NCI-H1436 (cell line): ENCODE data around the gene C9orf43.
"Not testable (repeated sequence)": the region's sequence is repeated elsewhere in the genome, so short reads cannot be mapped to it uniquely, and the experiment has no call there.

Experiments used
- DNase-seq: peaks from one replicate; lab custom pipeline; 2025; lab: John Stamatoyannopoulos, UW

Gene C9orf43

DNA sequence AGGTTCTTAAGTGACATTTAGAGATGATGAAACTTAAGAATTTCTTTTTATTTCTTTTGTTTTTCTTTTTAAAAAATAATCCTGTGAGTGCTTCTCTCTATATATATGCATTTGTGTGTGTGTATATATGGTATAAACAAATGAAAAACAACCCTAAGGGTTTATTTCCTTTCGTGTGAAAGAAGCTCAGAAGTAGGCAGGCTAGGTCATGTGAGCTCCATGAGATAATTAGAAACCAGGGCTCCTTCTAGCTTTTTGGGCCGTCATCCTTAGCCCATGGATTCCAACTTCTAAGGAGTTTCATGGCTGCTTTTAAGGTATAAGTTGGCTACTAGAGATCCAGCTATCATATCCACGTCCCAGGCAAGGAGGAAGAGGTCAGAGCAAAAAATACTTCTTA is 11.2 kb downstream of the C9orf43 start:
- DNase-seq = no peak

DNA sequence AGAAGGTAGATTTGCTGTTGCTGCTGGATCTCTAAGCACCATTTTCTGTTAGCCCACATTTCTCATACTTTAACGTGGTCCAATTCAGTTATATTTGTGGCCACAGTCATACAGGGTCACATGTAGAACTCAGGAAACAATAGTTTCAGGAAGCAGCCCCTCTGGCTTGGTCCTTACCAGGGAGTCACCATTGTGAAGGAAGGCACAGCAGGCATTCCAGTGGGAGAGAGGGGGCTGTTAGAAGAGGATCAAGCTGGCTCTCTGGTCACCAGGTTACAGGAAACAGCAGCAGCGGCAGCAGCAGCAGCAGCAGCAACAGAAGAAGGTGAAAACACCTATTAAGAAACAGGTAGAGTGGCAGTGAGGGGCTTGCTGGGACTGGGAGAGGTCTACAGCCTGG is 14.5 kb downstream of the C9orf43 start:
- no peak for DNase-seq

DNA sequence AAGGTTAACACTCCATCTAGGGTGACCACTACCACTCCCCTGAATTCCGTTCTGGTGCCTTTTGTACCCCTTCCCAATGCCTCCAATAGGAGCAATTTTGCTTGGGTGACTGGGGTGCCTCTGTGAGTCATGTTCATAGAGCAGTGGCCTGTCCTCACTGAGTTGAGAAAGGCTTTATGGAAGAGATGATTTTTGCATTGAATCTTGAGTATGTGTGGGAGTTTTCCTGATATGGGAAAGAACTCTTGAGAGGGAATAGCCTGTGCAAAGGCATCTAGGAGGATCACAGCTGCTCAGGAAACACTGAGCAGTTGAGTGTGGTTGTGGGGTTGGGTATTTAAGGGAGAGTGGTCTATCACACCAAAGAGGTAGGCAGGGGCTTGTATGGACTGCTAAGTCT is 16.2 kb downstream of the C9orf43 start:
- DNase-seq = no peak

DNA sequence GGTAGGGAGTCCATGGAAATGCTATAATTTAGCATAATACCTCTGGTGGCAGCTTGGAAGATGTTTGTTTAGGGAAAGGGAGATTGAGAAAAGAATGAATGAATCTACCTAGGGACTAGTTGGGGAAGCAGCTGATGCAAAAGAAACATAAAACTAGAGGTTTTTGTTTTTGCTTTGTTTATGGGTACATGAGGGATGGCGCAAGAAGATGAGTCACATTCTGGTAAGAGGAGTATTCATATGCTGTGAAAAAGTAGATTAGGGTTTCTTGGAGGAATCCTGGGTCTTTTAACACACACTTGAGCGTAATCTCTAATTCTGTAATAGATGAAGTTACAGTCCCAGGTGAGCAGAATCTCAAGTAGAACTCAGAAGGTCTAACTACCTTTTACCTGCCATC is 17.1 kb downstream of the C9orf43 start:
- DNase-seq = no peak

DNA sequence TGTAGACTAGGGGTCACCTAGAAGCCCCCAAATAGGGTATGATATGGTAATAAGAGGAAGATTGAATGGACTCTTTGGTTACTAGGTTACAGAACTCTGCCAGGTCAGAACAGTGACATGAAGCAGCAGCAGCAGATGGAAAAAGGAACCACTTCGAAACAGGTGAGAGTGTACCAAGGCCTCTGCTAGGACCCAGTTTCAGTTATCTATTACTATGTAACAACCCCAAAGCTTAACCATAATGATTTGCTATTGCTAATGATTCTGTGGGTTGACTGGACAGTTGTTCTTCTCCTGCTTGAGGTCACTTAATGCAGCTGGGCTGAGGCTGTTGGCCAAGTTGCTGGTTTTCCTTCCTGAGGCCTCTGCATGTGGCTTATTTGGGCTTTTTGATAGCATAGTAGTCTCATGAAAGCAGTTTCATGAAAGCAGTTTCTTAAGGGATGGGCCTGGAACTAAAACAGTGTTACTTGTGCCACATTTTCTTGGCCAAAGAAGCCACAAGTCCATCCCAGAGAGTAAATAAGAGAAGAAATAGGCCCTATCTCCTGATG is 17.6 kb downstream of the C9orf43 start:
- DNase-seq = no peak

DNA sequence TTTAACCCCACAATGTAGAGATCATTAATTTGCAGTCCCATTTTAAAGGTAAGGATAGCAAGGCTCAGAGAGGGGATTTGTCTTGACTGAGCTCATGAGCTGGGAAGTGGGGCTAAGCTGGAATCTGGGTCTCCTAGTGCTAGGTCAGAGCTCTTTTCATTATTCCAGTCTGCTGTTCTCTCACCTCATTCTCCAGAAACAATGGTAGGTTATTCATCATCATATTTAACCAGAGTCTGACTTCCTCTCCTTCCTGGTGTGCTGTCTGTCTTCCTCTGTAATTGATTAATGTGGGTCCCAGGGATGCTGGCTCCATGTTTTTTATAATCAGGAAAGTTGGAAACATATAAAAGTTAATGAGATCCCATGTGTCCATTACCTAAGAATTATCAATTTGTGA is 20.6 kb downstream of the C9orf43 start:
- no peak for DNase-seq

DNA sequence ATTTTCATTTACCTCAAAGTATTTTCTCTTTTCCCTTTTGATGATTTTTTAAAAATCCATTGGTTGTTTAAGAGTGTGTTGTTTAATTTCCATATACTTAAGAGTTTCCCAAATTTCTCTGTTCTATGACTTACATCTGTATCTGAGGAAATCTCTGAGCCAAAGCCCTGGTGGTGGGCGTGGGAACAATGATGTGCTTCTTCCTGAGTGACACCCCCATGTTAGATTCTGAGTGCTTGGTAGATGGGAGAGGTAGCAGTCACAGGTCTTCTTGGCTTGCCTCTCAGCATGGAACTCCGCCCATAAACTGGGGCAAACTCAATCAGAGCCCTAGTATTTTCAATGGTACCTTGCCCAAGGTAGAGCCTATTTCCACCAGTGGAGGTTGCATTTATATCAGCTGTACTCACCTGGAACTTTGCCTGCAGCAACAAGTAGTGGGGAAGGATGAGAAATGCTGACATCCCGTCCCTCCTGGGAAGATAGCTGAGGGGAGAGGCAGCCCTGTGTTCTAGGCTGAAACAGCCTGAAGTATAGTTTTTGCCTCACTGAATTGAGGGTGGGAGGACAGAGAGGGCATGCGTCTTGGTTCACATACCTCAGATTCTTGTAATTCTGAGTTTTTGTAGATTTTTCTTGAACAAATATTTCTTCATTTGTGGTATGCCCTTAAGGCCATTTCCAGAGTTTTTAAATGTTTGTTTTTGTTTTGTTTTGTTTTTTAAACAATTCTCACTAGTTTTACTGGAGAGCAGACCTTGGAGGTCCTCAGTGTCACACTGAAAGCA is 26.4 kb downstream of the C9orf43 start:
- no peak for DNase-seq

DNA sequence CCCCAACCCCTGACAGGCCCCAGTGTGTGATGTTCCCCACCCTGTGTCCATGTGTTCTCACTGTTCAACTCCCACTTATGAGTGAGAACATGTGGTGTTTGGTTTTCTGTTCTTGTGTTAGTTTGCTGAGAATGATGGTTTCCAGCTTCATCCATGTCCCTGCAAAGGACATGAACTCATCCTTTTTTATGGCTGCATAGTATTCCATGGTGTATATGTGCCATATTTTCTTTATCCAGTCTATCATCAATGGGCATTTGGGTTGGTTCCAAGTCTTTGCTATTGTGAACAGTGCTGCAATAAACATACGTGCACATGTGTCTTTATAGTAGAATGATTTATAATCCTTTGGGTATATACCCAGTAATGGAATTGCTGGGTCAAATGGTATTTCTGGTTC is 27.2 kb downstream of the C9orf43 start:
- not testable (repeated sequence) for DNase-seq

DNA sequence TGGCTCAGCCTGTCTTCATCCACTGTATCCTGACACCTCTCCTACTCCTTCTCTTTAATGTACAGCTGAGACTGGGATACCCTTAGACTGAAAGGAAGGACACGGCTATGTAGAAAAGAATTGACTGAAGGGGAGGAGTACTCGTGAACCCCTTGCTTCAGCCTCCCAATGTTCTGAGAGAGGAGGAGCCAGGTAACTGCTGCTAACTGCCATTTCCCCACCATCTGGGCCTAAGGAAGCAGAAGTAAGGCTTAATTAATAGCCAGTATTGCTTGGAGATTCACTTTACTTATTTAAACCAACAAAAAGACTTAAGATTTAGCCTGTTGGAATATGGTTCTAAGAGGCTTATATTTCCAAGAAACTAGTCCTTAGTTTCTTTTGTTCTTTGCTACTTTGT is 34.2 kb downstream of the C9orf43 start:
- DNase-seq = no peak

DNA sequence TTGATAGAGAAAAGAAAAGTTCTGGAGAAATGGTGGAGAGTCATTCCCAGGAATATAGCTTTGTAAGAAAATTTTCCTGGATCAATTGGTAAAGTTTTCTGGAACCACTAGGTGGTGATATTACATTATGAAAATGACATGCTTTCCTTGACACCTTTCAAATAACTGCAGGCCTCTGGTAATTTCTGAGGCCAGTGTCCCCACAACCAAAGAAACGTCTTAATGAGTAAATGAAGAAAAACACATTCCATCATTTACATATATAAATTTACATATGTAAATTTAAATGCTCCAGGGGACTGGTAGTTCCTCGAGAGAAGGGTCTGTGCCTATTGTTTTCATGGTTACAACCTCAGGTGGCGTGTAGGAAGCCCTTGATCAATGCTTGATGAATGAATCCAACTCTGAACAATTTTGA is 35.8 kb downstream of the C9orf43 start:
- peak; percentile 20 for DNase-seq

DNA sequence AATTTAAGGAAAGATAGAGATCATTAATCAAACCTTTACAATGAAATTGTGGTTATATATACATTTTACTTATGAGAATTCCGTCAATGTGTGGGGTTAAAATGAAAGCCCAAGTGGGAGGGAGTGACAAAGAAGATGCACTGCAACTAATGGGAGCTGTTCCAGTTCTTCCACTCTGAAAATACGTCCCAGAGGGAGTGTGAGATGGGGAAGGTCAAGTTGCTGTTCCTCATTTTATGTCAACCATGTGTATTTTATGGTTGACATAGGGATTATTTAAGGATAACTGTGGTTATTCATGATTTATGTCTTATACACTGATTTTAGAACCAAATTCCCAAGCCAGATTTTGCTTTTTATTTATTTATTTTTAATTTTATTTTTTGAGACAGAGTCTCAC is 38.8 kb downstream of the C9orf43 start:
- no peak for DNase-seq

DNA sequence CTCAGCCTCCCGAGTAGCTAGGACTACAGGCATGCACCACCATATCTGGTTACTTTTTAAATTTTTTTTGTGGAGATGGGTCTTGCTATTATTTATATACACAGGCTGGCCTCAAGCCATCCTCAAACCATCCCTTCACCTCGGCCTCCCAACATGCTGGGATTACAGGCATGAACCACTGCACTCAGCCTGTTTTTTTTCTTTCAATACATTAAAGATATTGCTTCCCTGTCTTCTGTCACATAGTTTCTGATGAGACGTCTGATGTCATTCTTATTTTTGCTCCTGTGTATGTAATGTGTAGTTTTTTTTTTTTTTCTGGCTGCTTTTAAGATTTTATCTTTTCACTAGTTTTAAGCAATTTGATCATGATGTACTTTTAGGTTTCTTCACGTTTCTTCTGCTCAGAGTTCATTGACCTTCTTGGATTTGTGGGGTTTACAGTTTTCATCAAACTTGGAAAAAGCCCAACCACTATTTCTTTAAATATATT is 41.6 kb downstream of the C9orf43 start:
- no peak for DNase-seq

DNA sequence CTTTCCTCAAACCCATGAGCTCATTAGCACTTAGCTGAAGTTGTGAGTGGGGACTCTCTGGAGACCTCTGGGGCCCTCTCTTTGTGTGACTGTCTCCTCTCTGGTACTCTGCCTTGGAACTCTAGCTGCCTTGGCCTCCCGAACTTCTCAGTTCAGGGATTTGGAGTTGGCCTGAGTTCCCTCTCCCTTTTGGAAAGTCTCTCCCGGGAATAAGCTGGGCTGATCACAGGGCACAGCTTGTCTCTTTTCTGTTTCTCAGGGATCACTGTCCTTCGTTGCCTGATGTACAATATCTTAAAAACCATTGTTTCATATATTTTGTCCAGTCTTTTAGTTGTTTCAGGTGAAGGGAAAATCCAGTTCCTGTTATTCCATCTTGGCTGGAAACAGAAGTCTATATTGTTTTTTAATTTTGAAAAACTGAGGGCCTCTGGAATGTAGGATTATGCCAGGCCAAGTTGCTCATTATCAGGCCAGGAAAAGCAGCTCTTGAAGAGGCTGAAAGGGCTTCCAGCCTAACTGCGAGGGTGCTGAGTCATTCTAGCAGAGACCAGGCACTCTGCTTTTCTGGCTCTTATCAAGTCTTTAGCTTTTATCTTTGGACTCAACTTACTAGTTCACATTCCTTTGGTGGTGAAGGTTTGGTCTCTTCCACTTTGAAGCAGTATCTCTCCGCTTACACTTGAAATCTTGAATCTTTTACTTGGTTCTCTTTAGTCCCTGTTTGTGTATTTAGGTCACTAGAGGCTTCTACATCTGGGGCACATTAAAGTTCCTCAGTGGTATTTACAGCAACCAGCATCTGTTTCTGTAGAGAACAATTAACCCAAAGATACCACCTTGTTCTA is 44.6 kb downstream of the C9orf43 start:
- DNase-seq = no peak

DNA sequence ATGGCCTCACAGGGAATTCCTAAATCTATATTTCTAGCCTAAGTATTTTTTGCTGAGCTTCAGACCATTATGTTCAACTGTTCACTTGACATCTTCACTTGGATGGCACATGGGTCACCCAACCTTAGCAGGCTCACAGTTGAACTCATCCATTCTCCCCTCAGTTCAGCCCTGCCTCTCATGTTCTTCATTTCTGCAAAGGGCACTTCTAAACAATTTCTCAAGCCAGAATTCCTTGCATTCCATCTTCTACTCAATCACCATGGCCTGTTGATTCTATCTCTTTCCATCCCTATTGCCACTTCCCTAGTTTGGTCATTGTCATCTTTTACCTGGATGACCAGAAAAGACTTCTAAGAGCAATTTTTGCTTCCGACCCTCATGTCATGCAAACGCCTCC is 45.7 kb downstream of the C9orf43 start:
- no peak for DNase-seq

DNA sequence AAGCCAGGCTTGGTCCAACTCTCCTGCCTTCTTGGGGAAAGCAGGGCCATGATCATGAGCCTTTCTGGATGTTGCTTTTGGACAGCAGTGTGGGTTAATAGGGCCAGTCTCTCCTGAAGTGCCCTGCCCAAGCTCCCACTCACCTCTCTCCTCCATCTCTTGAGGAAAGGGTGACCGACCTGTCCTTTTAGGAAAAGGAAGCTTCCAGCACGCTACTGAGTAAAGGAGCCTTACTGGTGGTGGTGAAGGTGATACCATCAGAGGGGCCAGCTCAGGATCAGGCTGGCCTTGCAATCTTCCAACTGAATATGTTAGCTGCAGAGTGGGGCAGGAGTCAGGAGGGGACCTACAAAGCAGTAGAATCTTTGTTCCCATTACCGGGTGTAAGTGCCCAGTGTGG is 50.7 kb downstream of the C9orf43 start:
- no peak for DNase-seq

DNA sequence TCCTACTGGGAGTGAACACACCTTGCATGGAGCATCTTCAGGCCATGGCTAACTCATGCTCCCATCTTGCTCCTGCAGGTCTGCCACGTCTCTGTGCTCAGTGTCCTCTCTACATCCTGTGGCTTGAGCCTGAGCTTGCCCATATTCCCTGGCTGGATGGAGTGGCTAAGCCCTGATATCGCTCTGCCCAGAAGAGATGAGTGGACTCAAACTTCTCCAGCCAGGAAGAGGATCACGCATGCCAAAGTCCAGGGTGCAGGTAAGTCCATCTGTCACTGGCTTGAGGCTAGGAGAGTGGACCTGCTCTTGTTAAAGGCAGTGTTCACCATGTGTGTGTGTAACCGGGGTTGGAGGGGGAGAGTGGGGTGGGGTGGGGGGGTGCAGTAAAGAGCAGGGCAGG is 51.4 kb downstream of the C9orf43 start:
- no peak for DNase-seq

DNA sequence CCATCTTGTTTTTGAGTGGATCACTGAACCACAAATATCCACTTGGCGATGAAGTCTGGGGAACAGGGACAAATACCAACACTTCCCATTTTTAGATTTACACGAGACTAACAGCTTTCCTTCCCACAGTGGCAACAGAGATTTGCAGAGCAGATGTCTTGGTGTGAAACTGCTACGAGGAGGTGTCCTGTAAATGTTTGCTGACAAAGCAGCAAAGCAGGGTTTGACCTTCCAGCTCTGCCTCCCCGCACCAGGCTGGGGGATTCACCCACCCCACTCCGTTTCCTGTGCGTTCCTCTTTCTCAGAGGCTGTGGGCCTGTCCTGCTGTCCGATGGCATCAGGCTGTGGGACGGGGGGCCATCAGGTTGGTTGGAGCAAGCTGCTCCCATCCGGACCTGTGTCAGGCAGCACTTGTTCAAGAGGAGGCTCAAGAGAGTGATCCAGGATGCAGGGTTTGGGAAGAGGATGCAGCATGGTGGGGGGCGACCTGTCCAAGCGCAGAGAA is 52.3 kb downstream of the C9orf43 start:
- no peak for DNase-seq

DNA sequence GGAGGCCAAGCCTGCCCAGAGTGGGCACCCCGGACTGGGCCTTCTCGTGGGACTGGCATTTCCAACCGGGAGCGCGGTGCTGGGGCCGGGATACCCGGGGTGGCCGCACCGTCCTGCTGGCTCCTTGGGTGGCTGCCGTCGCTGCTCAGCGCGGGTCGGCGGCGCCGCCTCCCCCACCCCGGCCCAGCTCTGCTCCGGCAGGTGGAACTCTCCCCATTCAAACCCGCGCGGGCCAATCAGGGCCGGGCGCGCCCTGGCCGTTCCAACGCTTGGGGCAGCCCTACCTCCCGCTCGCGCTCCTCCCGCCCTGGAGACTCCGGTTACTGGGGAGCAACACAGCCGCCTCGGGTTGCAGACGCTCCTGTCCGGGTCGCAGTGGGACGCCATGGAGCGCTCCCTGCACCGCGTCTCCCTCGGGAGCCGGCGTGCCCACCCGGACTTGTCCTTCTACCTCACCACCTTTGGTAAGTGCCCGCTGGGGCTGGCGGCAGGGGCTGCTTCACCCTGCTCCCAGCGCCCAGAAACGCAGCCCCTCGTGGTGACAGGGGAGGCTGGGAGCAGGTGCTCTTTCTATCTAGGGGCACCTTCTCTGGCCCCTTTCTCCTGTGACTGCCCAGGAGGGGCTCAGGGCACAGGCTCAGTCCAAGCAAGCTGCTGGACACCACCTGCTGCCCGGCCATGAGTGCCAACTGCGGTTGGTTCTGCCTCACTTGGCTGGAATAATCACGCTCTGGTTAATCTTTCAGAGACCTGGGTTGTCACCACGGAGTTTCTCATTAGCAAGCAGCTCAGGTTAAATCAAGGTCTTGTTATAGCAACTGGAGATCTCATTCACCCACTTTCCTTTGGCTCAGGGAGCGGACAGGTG is 53.1 kb downstream of the C9orf43 start, which contains the start of gene RGS3:
Gene RGS3 (plus strand): TSS at position 310 of the 868 bp plus-strand sequence. CDS start 76 bp downstream, at position 386.
- peak; percentile 91 for DNase-seq

DNA sequence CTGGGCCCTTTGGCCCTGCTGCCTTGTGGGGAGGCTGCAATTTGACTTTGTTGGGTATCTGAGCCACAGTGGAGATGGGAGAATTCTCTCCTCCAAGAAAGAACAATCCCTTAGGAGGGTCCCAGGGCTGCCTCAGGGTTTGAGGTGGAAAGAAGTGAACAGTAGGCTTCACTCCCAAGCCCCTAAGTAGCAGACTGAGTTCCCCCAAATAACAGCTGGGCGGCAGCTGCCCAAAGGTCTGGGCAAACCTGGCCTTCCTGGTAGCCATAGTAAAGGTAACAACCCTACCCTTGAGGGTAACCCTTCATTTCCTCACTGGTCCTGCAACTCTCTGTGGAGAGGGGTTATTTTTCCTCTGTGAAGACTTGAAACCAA is 53.7 kb downstream of the C9orf43 start:
- DNase-seq = no peak

DNA sequence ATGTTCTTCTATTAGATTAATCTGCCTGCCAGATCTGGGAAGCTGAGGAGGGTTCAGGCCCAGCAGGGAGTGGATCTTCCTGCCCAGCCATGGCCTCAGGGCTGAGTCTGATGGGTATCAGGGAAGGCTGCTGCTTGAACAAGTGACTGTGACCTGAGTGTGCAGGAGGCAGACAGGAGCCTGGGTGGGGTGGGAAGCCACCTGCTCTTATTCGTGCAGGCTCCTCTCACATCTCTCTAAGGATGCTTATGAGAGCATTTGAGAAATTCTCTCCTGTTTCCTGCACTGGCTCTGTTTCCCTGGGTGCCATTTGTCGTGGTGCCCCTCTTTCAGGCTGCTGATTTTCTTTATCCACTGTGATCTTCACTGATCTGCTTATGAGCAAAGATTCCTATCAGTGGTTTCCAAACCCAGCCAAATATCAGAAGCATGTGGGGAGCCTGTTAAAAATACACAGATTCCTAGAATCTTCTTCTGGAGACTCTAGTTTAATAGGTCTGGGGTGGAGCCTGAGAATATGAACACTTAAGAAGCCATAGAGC is 55.1 kb downstream of the C9orf43 start:
- DNase-seq = peak; percentile 10

DNA sequence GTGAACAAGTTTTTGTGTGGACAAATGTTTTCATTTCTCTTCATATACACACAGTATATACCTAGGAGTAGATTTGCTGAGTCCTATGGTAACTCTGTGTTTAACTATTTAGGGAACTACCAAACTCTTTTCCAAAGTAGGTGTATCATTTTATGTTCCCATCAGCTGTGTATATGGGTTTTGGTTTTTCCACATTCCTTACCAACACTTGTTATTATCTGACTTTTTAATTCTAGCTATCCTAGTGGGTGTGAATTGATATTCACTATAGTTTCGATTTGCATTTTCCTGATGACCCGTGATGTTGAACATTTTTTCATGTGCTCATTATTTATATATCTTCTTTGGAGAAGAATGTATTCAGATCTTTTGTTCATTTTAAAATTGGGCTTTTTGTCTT is 56.6 kb downstream of the C9orf43 start:
- no peak for DNase-seq
